ENCODE results near the gene MDFIC. TPM values are rescaled to one million over a fixed set of nuclear protein-coding genes. Genes with fewer than 3 reads are reported as not detected.
"Not testable (repeated sequence)": the region's sequence is repeated elsewhere in the genome, so short reads cannot be mapped to it uniquely, and the experiment has no call there.

The MDFIC gene
- total and polyA plus RNA-seq, 12 donors = 7.6 to 55.7 (median 33.6) TPM

DNA sequence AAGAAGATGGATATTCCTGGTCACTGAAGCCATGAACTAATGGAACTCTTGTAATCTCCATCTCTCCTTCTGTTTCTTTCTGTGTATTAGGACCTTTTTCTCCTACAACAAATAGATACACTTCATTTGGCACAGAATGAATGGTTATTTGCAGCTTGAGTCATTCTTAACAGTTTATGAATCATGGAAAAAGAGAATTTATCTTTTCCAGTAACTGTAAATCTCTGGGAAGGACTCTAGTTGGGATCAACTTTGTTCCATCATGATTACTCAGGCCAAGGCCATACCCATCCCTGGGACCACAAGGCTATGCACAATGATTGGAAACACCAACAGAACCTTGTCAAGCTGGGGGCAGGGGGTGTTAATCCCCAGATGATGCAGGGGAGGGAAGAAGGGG lies 36.1 kb upstream of the MDFIC start:
- H3K4me3 ChIP-seq = no peak overlapping the region
- peaks cover 0 to under 1% (median 0%) of the 10 kb centered on the region in 11 donors for H3K9me3 ChIP-seq
- no peak for ATAC-seq
- H3K36me3 ChIP-seq = no peaks in the 10 kb centered on the region
- H3K4me1 ChIP-seq = peaks cover 0 to 8% (median 0%) of the 10 kb centered on the region in 9 donors
- no peaks in the 10 kb centered on the region for H3K27me3 ChIP-seq
- no peak for DNase-seq
- TF ChIP-seq, protein P1, sequence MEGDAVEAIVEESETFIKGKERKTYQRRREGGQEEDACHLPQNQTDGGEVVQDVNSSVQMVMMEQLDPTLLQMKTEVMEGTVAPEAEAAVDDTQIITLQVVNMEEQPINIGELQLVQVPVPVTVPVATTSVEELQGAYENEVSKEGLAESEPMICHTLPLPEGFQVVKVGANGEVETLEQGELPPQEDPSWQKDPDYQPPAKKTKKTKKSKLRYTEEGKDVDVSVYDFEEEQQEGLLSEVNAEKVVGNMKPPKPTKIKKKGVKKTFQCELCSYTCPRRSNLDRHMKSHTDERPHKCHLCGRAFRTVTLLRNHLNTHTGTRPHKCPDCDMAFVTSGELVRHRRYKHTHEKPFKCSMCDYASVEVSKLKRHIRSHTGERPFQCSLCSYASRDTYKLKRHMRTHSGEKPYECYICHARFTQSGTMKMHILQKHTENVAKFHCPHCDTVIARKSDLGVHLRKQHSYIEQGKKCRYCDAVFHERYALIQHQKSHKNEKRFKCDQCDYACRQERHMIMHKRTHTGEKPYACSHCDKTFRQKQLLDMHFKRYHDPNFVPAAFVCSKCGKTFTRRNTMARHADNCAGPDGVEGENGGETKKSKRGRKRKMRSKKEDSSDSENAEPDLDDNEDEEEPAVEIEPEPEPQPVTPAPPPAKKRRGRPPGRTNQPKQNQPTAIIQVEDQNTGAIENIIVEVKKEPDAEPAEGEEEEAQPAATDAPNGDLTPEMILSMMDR (IDR thresholded peaks at IDR 0.05) = no peak
- no peak overlapping the region for H3K27ac ChIP-seq
- intact Hi-C loops (cut with DNase I) = no loop called here

DNA sequence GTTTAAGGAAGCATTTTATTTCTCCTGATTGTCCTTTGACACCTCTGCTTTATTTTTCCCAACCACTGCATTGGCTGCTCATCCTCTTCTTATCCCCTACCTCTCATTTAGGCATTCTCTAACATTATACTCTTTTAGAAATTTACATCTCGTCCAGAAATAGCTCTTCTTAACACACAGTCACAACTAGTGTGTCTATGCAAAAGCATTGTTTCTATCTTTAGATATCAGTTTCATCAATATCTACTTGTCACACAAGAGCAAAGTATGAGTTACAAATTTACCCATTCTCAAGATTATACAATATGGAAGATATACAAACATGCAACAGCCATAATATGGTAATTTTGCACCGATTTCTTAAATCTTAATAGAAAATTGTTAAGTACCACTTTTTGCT lies 35.7 kb upstream of the MDFIC start:
- intact Hi-C loops (cut with DNase I) = no loop called here
- Histone ChIP-seq H3K36me3 (no peaks in the 10 kb centered on the region), H3K4me3 (no peak overlapping the region), H3K4me1 (peaks cover 0 to 8% (median 0%) of the 10 kb centered on the region in 9 donors), H3K9me3 (no peaks in the 10 kb centered on the region), H3K27me3 (no peaks in the 10 kb centered on the region), H3K27ac (no peak overlapping the region)
- TF ChIP-seq, protein P1 (IDR thresholded peaks at IDR 0.05) = no peak
- 86 to 88% methylated on average over 2 of the region's 2 CpGs for WGBS, 2 donors
- ATAC-seq (no peak), DNase-seq (no peak)

DNA sequence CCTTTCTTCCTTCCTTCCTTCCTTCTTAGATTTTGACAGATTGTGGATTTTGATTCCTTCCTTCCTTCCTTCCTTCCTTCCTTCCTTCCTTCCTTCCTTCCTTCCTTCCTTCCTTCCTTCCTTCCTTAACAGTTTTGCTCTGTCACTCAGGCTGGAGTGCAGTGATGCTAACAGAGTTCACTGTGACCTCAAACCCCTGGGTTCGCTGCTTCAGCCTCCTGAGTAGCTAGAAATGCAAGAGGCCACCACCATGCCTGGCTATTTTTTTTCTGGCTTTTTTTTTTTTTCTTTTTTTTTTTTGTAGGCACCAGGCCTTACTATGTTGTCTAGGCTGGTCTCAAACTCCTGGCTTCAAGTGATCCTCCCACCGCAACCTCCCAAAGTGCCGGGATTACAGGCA lies 32.8 kb upstream of the MDFIC start:
- WGBS, 2 donors = 93 to 99% methylated on average over 3 of the region's 3 CpGs
- H3K27me3 ChIP-seq; DNase-seq; H3K4me1 ChIP-seq; ATAC-seq; H3K36me3 ChIP-seq; H3K27ac ChIP-seq; intact Hi-C loops (cut with DNase I); H3K4me3 ChIP-seq: not testable (repeated sequence)
- peaks cover 0 to 13% (median 0%) of the 10 kb centered on the region in 11 donors for H3K9me3 ChIP-seq

DNA sequence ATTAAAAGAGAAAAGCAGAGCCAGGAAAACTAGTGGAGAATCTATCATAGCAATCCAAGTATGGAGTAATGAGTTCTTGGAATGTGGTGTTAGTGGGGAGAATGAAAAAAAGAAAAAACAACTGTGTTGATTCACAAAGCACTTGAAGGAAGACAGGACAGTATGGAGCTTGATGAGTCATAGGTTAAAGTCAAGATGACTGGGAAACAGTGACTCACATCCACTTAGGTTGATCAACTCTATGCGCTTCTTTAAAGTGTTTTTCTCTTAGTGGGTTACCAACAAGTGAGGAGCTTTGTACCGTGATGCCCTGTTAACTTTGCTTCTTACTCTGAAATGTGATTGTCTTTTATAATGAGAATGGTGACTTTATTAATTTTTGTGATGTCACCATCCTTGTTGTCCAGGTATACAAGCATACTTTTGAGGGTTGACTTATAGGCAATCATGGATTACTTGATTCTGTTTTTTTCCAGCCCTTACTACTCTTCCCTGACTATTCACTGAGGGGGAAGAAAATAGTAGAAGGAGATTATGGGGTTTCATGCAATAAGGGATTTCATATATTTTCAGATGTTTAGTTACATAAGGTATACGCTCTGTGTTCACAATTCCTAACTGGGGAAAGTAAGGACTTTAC lies 32.1 kb upstream of the MDFIC start:
- peaks cover 0 to 8% (median 0%) of the 10 kb centered on the region in 9 donors for H3K4me1 ChIP-seq
- intact Hi-C loops (cut with DNase I) = no loop called here
- ATAC-seq (peak in 1 of 8 donors; percentile 72), DNase-seq (no peak)
- no peak overlapping the region for H3K4me3 ChIP-seq
- TF ChIP-seq, protein P1 (IDR thresholded peaks at IDR 0.05) = no peak
- no peaks in the 10 kb centered on the region for H3K36me3 ChIP-seq
- peaks cover 0 to 13% (median 0%) of the 10 kb centered on the region in 11 donors for H3K9me3 ChIP-seq
- 80 to 82% methylated on average over 3 of the region's 3 CpGs for WGBS, 2 donors
- no peak overlapping the region for H3K27ac ChIP-seq
- H3K27me3 ChIP-seq = no peaks in the 10 kb centered on the region

DNA sequence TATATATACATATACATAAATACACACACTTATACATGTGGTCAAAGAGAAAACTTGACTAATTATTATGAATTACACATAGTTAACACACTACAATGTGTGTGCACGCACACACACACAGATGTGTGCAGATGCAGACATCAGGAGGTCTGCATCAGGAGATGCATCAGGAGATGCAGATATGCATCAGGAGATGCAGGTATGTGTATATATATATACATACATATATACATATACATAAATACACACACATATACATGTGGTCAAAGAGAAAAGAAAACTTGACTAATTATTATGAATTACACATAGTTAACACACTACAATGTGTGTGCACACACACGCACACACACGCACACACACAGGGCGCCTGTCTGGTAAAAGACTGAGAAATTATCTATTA lies 31.3 kb upstream of the MDFIC start:
- intact Hi-C loops (cut with DNase I) = no loop called here
- WGBS, 2 donors = 94 to 95% methylated on average over 4 of the region's 4 CpGs
- H3K27ac ChIP-seq = no peak overlapping the region
- TF ChIP-seq, protein P1 (IDR thresholded peaks at IDR 0.05) = no peak
- no peaks in the 10 kb centered on the region for H3K27me3 ChIP-seq
- DNase-seq (no peak), ATAC-seq (no peak)
- peaks cover 0 to 8% (median 0%) of the 10 kb centered on the region in 9 donors for H3K4me1 ChIP-seq
- no peak overlapping the region for H3K4me3 ChIP-seq
- H3K9me3 ChIP-seq = peaks cover 0 to 13% (median 0%) of the 10 kb centered on the region in 11 donors
- H3K36me3 ChIP-seq = no peaks in the 10 kb centered on the region
